CD4-positive, alpha-beta T cell treated with Interleukin-1 beta for 1 hour (primary cell): ENCODE data around the gene CTCFL.

Source experiments
- DNase-seq, 2 donors: peaks; one replicate each; pipeline ENCODE4 v3.0.0-alpha.2; 2020 to 2022

The CTCFL gene

DNA sequence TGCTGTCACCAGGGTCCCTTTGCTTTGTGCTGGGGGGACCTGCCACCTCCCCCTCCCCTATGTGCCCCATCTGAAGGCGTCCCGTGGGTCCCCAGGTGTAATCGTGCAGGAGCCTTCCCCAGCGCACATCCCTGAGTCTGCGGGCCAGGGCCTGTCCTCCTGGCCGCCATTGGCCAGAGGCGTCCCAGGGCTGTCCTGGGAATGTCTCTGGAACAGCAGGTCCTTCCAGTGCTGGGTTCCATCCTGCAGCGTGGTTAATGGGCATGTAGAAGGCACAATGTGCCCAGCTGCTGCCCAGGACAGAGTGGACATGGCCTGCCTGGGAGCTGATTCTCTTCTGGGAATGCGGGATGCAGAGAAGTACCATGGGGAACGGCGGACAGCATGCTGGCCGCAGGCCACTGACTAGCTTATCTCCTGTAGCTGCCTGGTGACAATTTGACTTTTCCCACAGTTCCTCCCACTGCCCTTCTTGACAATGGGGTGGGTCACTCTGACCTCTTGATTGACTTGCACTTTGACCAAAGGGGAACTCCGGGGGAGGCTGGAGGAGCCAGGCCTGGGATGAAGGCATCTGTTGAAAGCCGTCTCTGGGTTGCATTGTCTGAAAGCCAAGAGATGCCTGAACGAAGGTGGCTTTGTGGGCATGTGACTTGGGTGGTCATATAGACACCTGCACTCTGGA lies 64.0 kb downstream of the CTCFL start:
- no peak for DNase-seq

DNA sequence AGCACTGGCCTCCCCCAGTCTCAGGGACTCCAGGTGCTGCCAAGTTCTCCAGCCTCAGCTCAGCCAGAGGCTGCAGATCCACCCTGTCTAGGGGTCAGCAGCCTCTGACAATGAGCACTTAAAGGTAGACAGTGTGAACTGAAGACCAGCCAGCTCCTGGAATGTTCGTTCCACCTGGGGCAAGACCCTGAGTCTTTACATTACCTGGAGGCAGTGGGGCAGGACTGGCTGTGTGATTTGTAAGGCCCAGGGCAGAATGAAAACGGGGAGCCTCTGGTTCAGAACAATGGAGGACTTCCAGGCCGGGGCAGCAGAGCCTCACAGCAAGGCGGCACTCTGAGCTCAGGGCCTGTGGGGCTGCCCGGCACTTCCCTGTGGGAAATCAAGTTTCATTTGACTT lies 65.0 kb downstream of the CTCFL start:
- DNase-seq, result no peak

DNA sequence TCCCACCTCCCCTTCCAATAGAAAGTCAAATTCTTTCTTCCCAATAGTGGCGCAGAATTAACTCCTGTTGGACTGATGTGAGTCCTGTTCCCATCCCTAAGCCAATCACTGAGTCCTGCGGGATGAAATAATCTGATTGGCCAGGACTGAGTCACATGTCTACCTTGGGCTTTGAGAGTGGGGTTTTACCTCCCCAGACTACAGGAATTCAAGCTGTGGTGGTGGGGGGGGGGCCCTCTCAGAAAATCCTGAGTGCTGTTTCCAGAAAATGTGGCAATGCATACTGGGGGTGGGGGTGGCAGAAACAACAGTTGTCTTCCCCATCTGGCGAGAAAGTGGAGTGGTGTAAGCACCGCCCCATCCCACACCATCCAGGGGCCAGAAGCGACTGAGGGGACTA lies 65.7 kb downstream of the CTCFL start:
- DNase-seq, result no peak

DNA sequence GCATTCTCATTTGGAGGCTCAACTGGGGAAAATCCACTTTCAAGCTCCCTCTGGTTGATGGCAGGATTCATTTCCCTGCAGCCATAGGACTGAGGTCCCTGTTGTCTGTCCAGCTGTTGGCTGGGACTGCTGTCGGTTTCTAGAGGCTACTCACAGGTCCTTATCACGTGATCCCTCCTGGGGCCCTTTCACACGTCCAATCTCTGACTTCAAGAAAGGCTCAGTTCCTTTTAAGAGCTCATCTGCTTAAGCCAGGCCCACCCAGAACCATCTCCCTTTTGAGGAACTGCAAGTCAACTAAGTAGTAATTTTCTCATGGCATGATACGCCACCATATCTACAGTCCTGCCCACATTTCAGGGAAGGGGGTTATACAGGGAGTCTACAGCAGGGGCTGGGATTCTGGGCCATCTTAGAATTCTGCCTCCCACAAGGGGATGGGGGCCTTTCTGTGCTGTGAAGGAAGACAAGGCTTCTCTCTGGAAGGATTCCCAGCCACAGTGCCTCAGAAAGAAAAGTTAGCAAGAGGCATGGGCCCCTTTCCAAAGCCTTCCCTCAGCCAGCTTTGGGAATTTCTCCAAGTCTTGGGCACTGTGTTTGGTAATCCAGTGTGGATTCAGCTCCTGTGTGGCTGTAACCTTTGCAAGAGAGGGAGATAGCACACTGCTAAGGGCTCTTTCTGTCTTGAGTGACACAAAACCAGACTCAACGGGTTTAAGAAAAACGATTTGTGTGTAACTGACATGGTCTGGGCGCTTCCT lies 66.4 kb downstream of the CTCFL start:
- peak in 1 of 2 donors; percentile 27 for DNase-seq

DNA sequence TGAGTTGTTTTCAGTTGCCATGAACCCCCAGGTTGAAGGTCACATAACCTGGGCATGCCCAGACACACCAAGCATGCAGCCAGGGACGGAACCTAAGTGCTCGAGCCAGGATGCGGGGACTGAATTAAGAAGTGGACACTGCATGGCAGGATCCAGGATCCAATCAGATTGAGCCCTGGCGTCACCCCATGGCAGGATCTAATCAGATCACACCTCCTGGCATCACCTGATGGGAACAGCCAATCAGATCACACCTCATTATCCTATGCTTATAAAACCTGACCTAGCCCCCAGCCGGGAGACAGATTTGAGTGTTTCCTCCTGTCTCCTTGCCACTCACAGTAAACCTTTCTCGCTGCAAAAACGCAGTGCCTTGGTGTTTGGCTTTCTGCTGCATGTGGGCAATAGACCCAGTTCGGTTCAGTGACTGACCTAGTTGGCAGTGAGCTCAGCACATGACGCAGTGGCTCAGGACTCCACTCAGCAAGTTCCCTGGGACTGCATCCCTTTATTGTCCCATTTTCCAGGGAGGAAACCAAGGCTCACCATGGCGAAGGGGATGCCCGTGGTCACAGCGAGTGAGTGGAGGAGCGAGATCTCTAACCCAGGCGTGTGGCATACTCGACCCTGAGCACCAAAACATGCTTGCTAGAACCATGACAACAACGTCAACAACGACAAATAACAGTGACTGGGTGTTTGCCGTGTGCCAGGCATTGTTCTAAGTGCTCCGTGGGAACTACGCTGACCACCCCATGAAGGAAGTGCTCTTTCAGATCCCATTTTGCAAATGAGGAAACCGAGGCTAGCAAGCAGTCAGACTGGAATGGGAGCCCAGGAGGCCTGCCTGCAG lies 67.5 kb downstream of the CTCFL start:
- DNase-seq, result no peak

DNA sequence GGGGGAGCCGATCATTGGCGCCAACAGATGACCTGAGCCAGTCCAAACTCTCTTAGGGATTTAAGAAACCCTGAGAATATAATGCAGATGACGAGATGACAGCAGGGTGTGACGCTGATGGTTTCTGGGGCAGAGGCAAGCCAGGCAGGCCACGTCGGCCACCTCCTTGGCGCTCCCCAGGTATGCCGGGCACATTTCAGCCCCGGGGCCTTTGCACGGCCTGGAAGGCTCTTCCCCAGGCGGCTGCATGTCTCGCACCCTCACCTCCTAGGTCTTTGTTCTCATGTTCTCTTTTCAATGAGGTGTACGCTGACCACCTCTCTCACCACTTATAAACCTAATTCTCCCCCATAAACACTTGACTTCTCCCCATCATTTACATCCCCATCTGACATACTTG lies 68.8 kb downstream of the CTCFL start:
- DNase-seq, result no peak

DNA sequence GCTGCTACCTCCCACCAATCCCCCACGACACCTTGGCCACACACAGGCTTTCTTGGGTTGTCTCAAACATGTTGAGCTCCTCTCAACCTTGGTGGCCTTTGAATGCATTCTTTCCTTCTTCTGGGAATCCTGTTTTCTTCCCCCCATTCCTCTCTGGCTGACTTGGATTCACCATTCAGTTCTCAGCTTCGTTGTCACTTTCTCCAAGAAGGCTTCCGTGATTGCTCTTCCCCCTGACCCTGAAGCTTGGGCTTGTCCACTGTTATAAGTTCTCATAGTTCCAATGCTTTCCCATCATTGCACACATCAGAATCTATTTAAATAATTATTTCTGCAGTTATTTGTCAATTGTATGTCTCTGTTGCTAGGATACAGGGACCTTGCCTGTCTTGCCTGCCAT lies 69.6 kb downstream of the CTCFL start:
- no peak for DNase-seq

DNA sequence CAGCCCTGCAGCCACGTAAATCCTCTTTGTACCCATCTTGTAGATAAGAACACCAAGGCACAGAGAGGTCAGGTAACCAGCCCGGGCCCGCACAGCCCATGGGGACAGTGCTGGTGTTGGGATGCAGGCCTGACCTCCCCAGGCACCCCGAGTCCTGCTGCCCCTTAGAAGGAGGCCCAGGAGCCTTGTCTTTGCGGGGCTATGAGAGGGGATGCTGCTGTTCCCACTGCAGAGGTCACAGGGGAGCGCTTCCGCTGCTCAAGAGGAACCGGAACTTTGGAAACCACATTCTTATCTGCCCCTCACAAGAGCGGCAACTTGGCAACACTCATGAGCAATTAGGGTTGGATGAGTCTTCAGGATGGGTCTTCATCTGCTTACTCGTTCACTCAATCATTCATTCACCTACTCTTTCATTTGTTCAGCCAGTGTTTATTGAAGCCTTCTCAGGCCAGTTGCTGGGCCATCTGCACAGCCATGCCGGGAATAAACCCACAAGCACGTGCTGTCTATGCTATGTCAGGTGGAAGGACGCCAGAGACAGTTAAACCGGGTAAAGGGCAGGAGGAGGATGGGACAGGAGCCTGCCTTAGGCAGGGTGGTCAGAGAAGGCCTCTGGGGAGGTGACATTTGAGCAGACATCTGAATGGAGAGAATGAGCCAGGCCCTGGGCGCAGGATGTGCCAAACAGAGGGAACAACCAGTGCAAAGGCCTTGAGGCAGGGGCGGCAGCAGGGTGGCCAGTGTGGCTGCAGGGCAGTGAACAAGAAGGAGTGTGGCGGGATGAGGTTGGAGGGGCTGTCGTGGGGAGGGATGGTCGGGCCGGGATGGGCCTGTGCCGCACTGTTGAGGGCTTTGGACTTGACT lies 72.9 kb downstream of the CTCFL start:
- DNase-seq, result peak; percentile 14 to 43

DNA sequence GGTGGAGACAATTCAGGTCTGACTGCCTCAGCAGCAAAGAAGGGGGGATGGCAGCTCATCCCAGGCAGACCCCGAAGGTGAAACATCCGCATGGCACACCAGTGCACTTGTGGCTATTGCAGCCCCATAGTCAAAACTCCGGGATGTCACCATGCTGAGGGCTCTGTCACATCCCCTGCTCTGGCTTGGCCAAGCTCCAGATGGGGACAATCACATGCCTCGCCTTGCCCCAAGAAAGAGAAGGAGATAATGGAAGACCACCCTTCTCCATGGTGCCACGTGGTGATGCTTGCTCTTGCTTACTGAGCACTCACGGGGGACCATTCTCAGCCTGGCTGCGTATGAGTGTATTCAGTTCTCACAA lies 73.5 kb downstream of the CTCFL start:
- no peak for DNase-seq

DNA sequence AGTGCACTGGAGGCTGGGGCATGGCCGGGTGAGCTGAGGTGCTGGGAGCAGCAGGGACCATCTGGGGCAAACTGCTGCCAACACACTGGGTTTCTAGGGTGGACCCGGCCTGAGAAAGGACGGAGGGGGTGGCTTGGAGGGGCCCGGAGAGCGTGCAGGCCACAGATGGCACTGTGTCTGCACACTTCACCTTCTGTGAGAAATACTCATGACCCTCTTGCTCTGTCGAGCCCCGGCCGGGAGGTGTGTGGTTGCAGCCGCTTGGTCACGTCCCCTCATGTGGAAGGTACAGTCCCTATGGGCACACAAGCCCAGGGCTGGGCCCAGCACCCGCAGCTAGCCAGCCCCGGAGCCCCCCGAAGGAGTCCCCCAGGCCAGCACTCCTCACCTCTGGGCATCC lies 74.0 kb downstream of the CTCFL start:
- DNase-seq, result no peak

DNA sequence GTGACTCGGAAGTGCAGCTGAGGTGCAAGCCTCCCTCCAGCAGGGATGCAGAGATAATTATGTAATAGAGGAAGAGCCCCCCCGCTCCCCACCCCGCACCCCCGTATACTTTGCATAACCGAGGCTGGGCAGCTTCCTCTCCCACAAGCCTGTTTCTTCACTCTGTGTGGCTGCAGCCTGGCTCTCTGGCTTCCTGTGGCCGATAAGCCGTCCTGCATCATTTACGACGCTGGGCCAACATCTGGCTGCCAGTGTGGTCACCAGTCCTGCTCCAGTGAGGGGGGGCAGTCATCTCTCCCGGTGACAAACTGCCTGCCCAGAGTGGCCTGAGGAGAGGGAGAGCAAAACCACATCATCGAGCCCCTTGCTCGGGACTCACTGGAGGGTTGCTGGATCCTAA lies 74.5 kb downstream of the CTCFL start:
- peak; percentile 20 to 72 for DNase-seq

DNA sequence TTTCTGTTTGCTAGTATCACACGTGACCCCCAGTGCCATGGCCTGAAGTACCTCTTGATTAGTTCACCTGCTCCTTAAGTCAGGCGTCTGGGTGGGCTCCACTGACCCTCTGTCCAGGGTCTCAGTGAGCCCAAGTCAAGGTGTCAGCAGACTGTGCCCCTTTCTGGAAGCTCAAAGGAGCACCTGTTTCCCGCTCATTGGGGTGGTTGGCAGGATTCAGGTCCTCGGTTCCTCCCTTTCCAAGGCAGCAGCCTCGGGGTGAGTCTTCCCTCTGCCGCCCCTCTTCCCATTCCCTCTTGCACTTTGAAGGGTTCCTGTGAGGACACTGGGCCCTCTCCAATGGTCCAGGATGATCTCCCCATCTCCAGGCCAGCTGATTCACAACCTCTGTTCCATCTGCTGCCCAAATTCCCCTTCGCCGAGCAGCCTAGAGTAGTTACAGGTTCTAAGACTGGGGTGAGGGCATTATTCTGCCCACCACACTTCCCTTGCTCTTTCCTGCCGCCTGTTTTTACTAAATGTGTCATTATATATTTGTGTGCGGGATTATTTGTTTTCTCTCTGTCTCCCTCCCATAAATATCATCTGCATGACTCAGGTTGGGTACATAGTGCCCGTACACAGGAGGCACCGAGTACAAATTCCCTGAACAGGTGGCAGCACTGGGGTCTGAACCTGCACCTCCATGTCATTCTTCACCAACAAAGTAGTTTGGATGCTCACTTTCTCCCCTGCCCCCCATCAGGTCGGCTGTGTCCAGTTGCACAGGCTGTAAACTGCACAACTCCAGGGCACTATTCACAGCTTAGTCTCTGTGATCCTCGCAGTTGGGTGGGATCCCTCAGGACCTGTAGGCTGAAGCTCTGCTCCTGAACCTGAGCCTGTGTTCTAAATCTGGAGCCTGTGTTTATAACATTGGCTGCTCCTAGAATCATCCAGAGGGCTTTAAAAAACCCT lies 75.3 kb downstream of the CTCFL start:
- DNase-seq, result no peak

DNA sequence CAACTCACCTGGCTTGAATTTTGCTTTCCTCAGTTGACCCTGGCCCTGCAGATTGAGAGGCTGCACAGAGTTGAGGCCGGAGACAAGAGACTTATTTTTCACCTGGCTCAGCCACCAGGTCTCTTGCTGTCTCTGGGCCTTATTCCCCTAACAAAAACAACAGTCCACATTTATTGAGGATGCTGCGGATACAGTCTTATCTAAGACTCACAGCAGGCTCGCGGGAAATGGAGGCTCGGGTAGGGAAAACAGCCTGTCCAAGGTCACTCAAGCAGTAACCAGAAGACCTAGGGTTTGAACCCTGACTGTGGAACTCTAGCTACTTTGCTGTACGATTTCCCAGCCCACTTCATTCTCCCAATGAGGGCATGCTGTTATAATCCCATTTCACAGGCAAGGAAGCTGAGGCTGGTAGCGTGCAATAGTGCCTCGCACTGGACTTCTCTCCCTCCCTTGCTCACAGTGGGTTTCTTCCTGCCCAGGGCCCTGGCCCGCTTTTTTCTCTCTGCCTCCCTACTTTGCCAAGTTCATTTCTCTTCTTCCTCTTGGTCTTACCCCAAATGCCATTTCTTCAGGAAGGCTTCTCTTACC lies 76.1 kb downstream of the CTCFL start:
- no peak for DNase-seq
